ENCODE data around the gene COQ8A. TPM values are rescaled to one million over a fixed set of nuclear protein-coding genes. Genes with fewer than 3 reads are reported as not detected.

Gene COQ8A
- total RNA-seq, 1 experiment from 2014 or later = 39.4 TPM

- peaks cover 17% of the 10 kb centered on the region for H3K4me1 Mint-ChIP-seq
- H3K4me3 Mint-ChIP-seq = no peak overlapping the region
- ChIA-PET POLR2A (no interaction called here), CTCF (interaction anchor here (0.8 to 1.3 kb wide), 2 partner anchors 325 to 326 kb away, joined by 3 to 6 read pairs; no protein-coding TSS in a partner anchor)
- H3K27ac Mint-ChIP-seq = peak overlapping the region; percentile 84; the same call in 1 of the 2 replicates
- H3K27me3 Mint-ChIP-seq (ENCODE audit: low read depth) = no peaks in the 10 kb centered on the region
- H3K9me3 Mint-ChIP-seq = peaks cover 14% of the 10 kb centered on the region
- ATAC-seq (no peak), DNase-seq (ENCODE audit: low spot score) (no peak)
- TF ChIP-seq GRHL2 (CRISPR knock-in tag; IDR thresholded peaks at IDR 0.05; ENCODE audit: insufficient replicate concordance, severe bottlenecking) (no peak), SOX15 (CRISPR knock-in tag; IDR thresholded peaks at IDR 0.05) (no peak), HMGA2 (CRISPR knock-in tag; IDR thresholded peaks at IDR 0.05) (no peak), RELA (CRISPR knock-in tag; IDR thresholded peaks at IDR 0.05; ENCODE audit: borderline replicate concordance) (no peak), ZNF671 (CRISPR knock-in tag; IDR thresholded peaks at IDR 0.05) (no peak), E2F5 (CRISPR knock-in tag; IDR thresholded peaks at IDR 0.05) (no peak)
- peaks cover 11% of the 10 kb centered on the region for H3K36me3 Mint-ChIP-seq
Measured at GRCh38 chr1:226950871-226951270, 10.8 kb downstream of the COQ8A start.

- H3K27me3 Mint-ChIP-seq (ENCODE audit: low read depth) = no peaks in the 10 kb centered on the region
- H3K36me3 Mint-ChIP-seq = peaks cover 11% of the 10 kb centered on the region
- POLR2A ChIA-PET = no interaction called here
- no peak for DNase-seq (ENCODE audit: low spot score)
- 0 out of 2 replicates have a peak overlapping the region, but pooled peaks have one; percentile 84 for H3K27ac Mint-ChIP-seq
- no peak for ATAC-seq
- peaks cover 14% of the 10 kb centered on the region for H3K9me3 Mint-ChIP-seq
- no peak overlapping the region for H3K4me3 Mint-ChIP-seq
- peaks cover 15% of the 10 kb centered on the region for H3K4me1 Mint-ChIP-seq
- CTCF ChIA-PET = interaction anchor here (1.0 to 1.3 kb wide), 2 partner anchors 325 to 826 kb away, joined by 3 read pairs; no protein-coding TSS in a partner anchor
- TF ChIP-seq RELA (CRISPR knock-in tag; IDR thresholded peaks at IDR 0.05; ENCODE audit: borderline replicate concordance) (no peak), ZNF425 (CRISPR knock-in tag; conservative IDR thresholded peaks at IDR 0.05) (no peak), FOXP4 (CRISPR knock-in tag; IDR thresholded peaks at IDR 0.05) (no peak), SP1 (CRISPR knock-in tag; conservative IDR thresholded peaks at IDR 0.05) (no peak), ARID4B (CRISPR knock-in tag; IDR thresholded peaks at IDR 0.05; ENCODE audit: borderline replicate concordance) (no peak), ZNF512 (CRISPR knock-in tag; IDR thresholded peaks at IDR 0.05; ENCODE audit: borderline replicate concordance) (no peak), SMAD4 (CRISPR knock-in tag; IDR thresholded peaks at IDR 0.05) (no peak), KAT7 (CRISPR knock-in tag; IDR thresholded peaks at IDR 0.05; ENCODE audit: borderline replicate concordance) (no peak), TCF7 (CRISPR knock-in tag; IDR thresholded peaks at IDR 0.05; ENCODE audit: low read depth) (no peak), MYBL2 (CRISPR knock-in tag; IDR thresholded peaks at IDR 0.05) (no peak), ZNF121 (CRISPR knock-in tag; IDR thresholded peaks at IDR 0.05) (no peak), HMGA2 (CRISPR knock-in tag; IDR thresholded peaks at IDR 0.05) (no peak), ZNF281 (CRISPR knock-in tag; IDR thresholded peaks at IDR 0.05) (no peak), CBFB (CRISPR knock-in tag; IDR thresholded peaks at IDR 0.05; ENCODE audit: low read depth) (no peak), PRRX2 (CRISPR knock-in tag; IDR thresholded peaks at IDR 0.05) (no peak), NR2C2 (CRISPR knock-in tag; IDR thresholded peaks at IDR 0.05) (no peak)
Measured at GRCh38 chr1:226951286-226952117, 11.4 kb downstream of the COQ8A start.

Measured in WTC11 (cell line).